HK-2 (cell line): ENCODE measurements around the gene LENG1.
A peak's percentile ranks its signal among the peaks of the same experiment; 100 is the strongest.

Experiments used
- DNase-seq: peaks from one replicate; pipeline ENCODE4 v3.0.0-alpha.2; 2018; ENCODE audit not compliant: unreplicated experiment

The LENG1 gene

GRCh38 chr19:54141356-54141755 lies 18.2 kb downstream of the LENG1 start:
- DNase-seq: no peak

DNA sequence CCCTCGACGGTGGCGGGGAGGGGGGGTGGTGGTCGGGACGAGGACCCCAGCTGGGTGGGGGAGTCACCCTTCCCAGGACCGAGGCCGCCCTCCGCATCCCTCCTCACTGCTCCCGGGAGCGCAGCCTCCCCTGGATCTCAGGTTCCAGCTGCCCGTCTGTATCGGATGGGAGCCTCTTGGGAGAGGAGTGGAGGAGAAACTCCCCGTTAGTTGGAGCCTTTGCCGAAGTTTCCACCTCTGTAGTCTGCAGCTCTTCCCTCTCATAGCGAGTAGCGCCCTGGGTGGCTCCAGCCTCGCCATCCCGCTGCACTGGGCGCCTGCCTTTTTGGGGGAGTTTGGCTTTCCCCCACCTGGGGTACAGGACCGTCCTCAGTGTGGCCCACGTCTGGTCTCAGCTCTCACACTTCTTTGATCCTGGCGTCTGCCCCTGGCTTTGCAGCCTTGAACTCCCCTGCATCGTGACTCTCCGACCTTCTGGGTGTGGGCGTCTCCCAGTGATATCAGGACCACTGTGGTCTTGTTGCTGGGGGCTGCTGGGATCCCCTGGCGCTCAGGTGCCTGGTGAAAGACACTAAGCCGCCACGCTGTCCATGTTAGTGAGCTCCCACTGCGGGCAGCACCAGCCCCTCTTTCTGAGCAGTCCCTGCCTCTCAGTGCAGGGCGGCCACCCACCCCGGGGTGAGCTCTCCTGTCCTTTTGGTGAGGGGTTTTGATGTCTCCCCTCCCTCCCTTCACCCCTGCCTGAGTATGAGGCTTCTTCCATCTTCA lies 20.8 kb downstream of the LENG1 start:
- no peak for DNase-seq

DNA sequence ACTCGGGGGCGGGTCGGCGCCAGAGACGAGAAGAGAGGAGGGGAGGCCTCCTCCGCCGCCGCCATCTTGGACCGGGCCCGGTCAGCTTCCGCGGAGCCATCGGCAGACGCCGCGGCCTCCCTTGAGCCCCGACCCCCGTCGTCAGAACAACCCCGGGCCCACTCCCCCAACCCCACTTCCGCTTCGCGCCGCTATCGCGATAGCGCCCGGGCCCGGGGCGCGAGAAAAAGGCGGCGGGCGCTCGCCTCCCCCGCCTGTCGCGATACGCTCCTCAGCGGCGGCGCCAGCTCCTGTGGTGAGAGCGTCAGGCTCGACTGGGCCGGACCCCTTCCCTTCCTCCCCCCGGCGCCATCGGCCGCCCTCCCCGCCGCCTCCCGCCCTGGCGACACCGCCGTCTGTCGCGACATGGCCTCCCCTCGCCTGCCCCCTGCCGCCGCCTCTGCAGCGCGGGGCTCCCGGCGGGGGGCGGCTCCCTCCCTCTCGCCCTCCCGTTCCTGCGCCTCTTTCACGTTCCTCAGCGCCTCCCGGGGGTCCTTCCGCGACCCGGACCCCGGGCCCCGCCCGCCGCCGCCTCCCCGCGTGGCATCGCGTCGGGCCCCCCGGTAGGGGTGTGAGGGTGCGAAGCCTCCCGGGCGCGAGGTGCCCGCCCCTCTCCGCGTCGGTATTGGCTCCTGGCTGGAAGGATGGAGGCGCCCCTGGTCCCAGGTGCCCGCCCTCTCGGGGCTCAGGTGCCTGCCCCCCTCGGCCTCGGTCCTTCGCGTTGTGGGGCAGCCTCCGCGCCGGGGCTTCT lies 21.6 kb downstream of the LENG1 start, which contains the start of gene CNOT3:
Gene CNOT3, plus strand, starts transcription at position 64 of the 790 bp plus-strand sequence. CDS start 5,217 bp downstream, outside the sequence.
- DNase-seq: no peak

- DNase-seq: peak; percentile 100
Observed at GRCh38 chr19:54136864-54137698, 22.4 kb downstream of the LENG1 start.

GRCh38 chr19:54136086-54136863 lies 23.2 kb downstream of the LENG1 start:
- no peak for DNase-seq

DNA sequence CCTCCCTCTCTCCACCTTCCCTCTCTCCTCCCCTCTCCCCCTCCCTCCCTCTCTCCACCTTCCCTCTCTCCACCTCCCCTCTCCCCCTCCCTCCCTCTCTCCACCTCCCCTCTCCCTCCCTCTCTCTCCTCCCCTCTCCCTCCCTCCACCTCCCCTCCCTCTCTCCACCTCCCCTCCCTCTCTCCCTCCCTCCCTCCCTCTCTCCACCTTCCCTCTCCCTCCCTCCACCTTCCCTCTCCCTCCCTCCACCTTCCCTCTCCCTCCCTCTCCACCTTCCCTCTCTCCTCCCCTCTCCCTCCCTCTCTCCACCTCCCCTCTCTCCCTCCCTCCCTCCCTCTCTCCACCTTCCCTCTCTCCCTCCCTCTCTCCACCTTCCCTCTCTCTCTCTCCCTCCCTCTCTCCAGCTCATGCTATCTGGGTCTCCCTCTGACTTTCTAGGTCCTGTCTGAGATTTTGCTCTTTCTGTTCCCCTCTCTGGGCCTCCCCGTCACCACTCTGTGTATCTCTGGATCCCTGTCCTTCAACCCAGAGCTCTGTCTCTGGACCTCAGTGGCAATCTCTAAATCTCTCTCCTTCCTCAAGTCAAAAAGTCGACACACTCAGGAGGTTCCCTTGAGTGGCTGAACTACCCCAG lies 25.4 kb downstream of the LENG1 start:
- DNase-seq: no peak

- DNase-seq: no peak
Observed at GRCh38 chr19:54133312-54133956, 26.1 kb downstream of the LENG1 start.

DNA sequence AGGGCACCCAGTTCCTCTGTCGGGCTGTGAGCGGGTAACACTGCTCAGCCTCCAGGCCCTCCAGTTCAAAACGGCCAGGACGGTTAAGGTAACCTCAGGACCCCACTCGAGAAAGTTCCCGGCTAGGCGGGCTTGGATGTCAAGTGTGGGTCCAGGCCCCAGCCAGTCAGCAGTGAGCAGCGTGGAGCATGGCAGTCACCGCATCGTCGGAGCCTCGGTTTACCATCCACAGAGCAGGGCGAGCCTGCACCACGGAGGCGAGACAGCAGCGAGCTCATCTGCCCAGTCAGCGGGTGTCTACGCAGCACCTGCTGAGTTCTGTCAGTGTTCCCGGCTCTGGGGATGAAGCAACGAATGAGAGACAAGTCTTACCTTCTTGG lies 29.9 kb downstream of the LENG1 start:
- no peak for DNase-seq

- DNase-seq: no peak
Observed at GRCh38 chr19:54128796-54129616, 30.5 kb downstream of the LENG1 start.

- DNase-seq: no peak
Observed at GRCh38 chr19:54128441-54128725, 31.1 kb downstream of the LENG1 start.

- no peak for DNase-seq
Observed at GRCh38 chr19:54127688-54128440, 31.7 kb downstream of the LENG1 start.

DNA sequence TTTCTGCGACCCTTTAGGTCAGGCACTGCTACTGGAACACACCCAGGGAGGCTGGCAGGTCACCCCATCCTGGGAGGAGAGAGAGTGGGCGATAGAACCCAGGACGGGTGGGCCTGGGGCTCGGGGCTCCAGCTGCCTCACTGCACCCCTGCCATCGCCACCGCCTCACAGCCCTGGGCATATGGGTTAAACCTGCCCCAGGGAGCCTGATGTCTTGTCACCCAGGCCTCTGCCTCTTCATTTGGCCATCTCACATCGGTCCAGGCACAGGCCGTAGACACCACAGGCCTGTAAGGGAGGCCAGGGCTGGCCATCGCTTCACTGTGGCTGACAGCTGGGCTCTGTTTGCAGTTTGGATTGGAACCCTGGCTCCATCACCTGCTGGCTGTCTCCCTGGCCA lies 33.8 kb downstream of the LENG1 start:
- no peak for DNase-seq

- no peak for DNase-seq
Observed at GRCh38 chr19:54124393-54124792, 35.1 kb downstream of the LENG1 start.

- no peak for DNase-seq
Observed at GRCh38 chr19:54123682-54124081, 35.8 kb downstream of the LENG1 start.

DNA sequence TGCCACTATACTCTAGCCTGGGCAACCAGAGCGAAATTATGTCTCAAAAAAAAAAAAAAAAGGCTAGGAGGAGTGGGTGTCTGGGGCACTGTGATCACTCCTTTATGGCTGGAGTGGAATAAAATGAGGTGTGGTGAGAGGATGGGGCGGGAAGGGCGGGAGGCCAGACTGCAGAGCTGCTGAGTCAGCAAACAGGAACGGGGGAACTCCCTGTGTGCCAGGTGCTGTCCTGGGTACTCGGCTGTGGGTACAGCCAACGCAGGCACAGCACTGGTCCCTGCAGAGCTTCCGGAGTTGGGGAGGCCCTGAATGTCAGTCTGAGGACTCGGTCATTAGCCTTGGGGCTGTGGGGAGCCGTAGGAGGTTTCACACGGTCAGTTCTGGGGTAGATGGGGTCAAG lies 38.3 kb downstream of the LENG1 start:
- DNase-seq: no peak

DNA sequence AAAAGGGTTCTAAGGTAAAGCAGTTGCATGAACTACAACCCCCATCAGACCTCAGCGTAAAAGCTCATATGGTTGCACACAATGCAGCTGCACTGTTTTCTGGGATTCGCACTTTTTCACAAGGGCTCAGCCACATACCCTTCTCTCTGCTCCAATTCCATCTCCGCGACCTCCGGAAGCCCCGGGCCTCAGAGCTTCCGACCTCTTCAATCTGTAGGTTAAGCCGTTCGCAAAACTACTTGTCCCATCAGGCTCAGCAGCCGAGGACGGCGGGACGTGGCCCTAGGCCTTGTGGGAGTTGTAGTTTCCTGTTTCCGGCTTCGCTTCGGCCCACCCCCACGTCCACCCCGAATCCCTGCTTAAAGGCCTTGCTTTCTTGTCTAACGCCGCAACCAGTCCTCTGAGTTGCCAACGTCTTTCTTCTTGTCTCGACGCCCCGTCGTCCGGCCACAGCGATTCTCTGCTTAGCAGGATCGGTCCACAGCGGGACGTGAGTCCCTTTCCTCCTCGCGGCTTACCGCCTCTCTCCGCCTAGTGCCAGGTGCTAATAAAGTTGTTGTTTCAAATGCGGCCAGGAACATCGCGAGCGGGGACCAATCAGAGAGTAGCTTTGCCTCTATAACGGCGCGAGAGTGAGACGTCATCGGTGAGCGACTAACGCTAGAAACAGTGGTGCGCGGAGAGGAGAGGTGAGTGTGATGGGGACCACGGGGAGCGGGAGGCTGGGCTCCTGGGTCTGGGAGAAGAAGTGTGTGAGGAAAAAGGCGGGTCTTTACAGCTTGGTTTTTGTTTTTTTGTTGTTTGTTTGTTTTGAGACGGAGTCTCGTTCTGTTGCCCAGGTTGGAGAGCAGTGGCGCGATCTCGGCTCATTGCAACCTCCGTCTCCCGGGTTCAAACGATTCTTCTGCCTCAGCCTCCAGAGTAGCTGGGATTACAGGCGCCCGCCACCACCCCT lies 44.1 kb downstream of the LENG1 start, which contains the start of the genes PRPF31 and TFPT:
Gene PRPF31, plus strand, starts transcription at position 646 of the 955 bp plus-strand sequence. CDS start 2,525 bp downstream, outside the sequence.
Gene TFPT, minus strand, starts transcription at position 549 of the 955 bp plus-strand sequence. Its CDS starts 388 bp downstream, at position 161.
- peak; percentile 94 for DNase-seq

- DNase-seq: no peak
Observed at GRCh38 chr19:54114340-54115108, 45.0 kb downstream of the LENG1 start.
